K562 (cell line): ENCODE data around the gene SLC22A4. TPM values are rescaled to one million over a fixed set of nuclear protein-coding genes. Genes with fewer than 3 reads are reported as not detected.
A peak's percentile ranks its signal among the peaks of the same experiment; 100 is the strongest.

Source experiments
- CREB5 ChIP-seq: fragments of 250-450 bp; sonication (Bioruptor Pico); IDR thresholded peaks from 2 replicates; pipeline ENCODE4 v1.5.0; 2020; ENCODE audit warnings: mild to moderate bottlenecking
- CTCF ChIP-seq, 3 experiments: IDR thresholded peaks in 2 of 3; conservative IDR thresholded peaks in 1 of 3; 2 replicates each; pipeline ENCODE4 v1.5.1; 2011 to 2012; ENCODE audit warnings: low read length in 3 of 3, mild to moderate bottlenecking in 3 of 3, control low read depth in 2 of 3, improper control_type of control experiment in 1 of 3, inconsistent platforms in 1 of 3, low read depth in 1 of 3, mixed read lengths in 1 of 3, moderate library complexity in 1 of 3; ENCODE audit not compliant: insufficient read depth in 2 of 3
- DIDO1 ChIP-seq: fragments of 450-650 bp; IDR thresholded peaks from 2 replicates; pipeline ENCODE4 v1.6.1; 2016; ENCODE audit warnings: low read depth, missing biosample characterization, missing genetic modification characterization
- HNRNPUL1 ChIP-seq: fragments of 200-400 bp; formaldehyde crosslinking; IDR thresholded peaks from 2 replicates; pipeline ENCODE4 v1.6.1; 2017; ENCODE audit warnings: low read length
- L3MBTL2 ChIP-seq: fragments of 450-650 bp; IDR thresholded peaks from 2 replicates; pipeline ENCODE4 v1.6.1; 2016; ENCODE audit warnings: mild to moderate bottlenecking, moderate library complexity
- MAFK ChIP-seq: IDR thresholded peaks from 2 replicates; pipeline ENCODE4 v1.6.1; 2011; ENCODE audit warnings: low read length, improper control_type of control experiment
- MEIS2 ChIP-seq: fragments of 450-650 bp; IDR thresholded peaks from 2 replicates; pipeline ENCODE4 v1.6.1; 2014; ENCODE audit warnings: mild to moderate bottlenecking; ENCODE audit not compliant: partially characterized antibody
- MYBL2 ChIP-seq, 2 experiments: fragments of 450-650 bp in 1 of 2; sonication (generic) in 1 of 2; formaldehyde crosslinking in 1 of 2; IDR thresholded peaks; 2 replicates each; pipeline versions ENCODE4 v1.6.1 to v1.8.1; 2017 to 2022; ENCODE audit warnings: borderline replicate concordance in 1 of 2, inconsistent platforms in 1 of 2, low read depth in 1 of 2, mild to moderate bottlenecking in 1 of 2, missing genetic modification reagents in 1 of 2, moderate library complexity in 1 of 2
- NBN ChIP-seq: fragments of 450-650 bp; IDR thresholded peaks from 2 replicates; pipeline ENCODE4 v1.6.1; 2016; ENCODE audit warnings: low read depth, mild to moderate bottlenecking
- NR1H2 ChIP-seq: sonication (generic); formaldehyde crosslinking; IDR thresholded peaks from 2 replicates; pipeline ENCODE4 v1.4.0; 2020; ENCODE audit warnings: mild to moderate bottlenecking, missing genetic modification reagents
- REST ChIP-seq, 2 experiments: fragments of 450-650 bp; formaldehyde crosslinking in 1 of 2; IDR thresholded peaks; 2 replicates each; pipeline versions ENCODE4 v1.4.0 to v1.6.1; 2014 to 2020; ENCODE audit warnings: mild to moderate bottlenecking in 2 of 2, borderline replicate concordance in 1 of 2, low read depth in 1 of 2
- ZFP36 ChIP-seq: fragments of 150-350 bp; IDR thresholded peaks from 2 replicates; pipeline ENCODE4 v1.6.1; 2018; ENCODE audit warnings: low read length, low read depth; ENCODE audit not compliant: partially characterized antibody
- ZNF217 ChIP-seq: sonication (generic); formaldehyde crosslinking; IDR thresholded peaks from 2 replicates; pipeline ENCODE4 v1.8.0; 2022; ENCODE audit warnings: mild to moderate bottlenecking, missing genetic modification reagents
- ZNF239 ChIP-seq: fragments of 250-450 bp; sonication (Bioruptor Pico); IDR thresholded peaks from 2 replicates; pipeline ENCODE4 v1.4.0; 2020; ENCODE audit warnings: mild to moderate bottlenecking
- polyA plus RNA-seq, 8 experiments: library from polyadenylated mRNA; depleted of rRNA in 4 of 8; stranded (reverse) in 5 of 8; unstranded in 3 of 8; fragments of >200 nt; fragmentation: Nextera tagmentation in 2 of 8; fragmentation: Illumina TruSeq in 1 of 8; extraction: Ambion mirVana in 2 of 8; extraction: Trizol in 1 of 8; gene quantifications; 2 replicates each; pipeline versions ENCODE4 v1.2.1 to v1.2.3, GENCODE V29; 2011 to 2014; ENCODE audit warnings: inconsistent platforms in 1 of 8, missing spikeins in 1 of 8
- total RNA-seq, 7 experiments: library from RNA; depleted of rRNA in 6 of 7; stranded (reverse); fragments of >200 nt in 6 of 7; fragmentation: Illumina TruSeq in 2 of 7; extraction: Trizol in 2 of 7; gene quantifications; 2 replicates each; pipeline versions ENCODE4 v1.2.1 to v1.2.3, GENCODE V29; 2011 to 2021; ENCODE audit warnings: low replicate concordance in 1 of 7

The SLC22A4 gene
- total and polyA plus RNA-seq, 9 of the 15 experiments (the other 6 are each of a cell fraction or from before 2014, with no cell fraction given), result 2.7 to 9.5 (median 6.2) TPM

GRCh38 chr5:132281856-132282614, 12.2 kb upstream of the SLC22A4 start (continued):
- TF ChIP-seq REST (IDR thresholded peaks at IDR 0.05; ENCODE audit: borderline replicate concordance), result peak; percentile 25; the same call in 1 of the 2 replicates
- no peak for TF ChIP-seq REST (CRISPR knock-in tag; IDR thresholded peaks at IDR 0.05; ENCODE audit: low read depth)
- no peak for TF ChIP-seq NBN
- no peak for TF ChIP-seq CREB5 (CRISPR knock-in tag)
- no peak for TF ChIP-seq MYBL2 (IDR thresholded peaks at IDR 0.05; ENCODE audit: low read depth)
- no peak for TF ChIP-seq MYBL2 (CRISPR knock-in tag; IDR thresholded peaks at IDR 0.05; ENCODE audit: borderline replicate concordance)
- TF ChIP-seq CTCF (IDR thresholded peaks at IDR 0.05 in 2 of 3, conservative IDR thresholded peaks at IDR 0.05 in 1 of 3; ENCODE audit: insufficient read depth in 2 of 3, low read depth in 1 of 3, low read length in 3 of 3), result peak in 2 of 3 experiments; percentile 21 to 46; a peak in 4 of 6 replicates
- TF ChIP-seq ZFP36, result no peak
- TF ChIP-seq ZNF217 (CRISPR knock-in tag), result no peak
- no peak for TF ChIP-seq L3MBTL2
- no peak for TF ChIP-seq DIDO1 (tag)
- TF ChIP-seq NR1H2 (CRISPR knock-in tag), result no peak
- peak; percentile 20 for TF ChIP-seq MEIS2
- TF ChIP-seq MAFK, result no peak
- no peak for TF ChIP-seq ZNF239 (CRISPR knock-in tag)
- no peak for TF ChIP-seq HNRNPUL1
